GM19035 (cell line): ENCODE results near the gene PAQR4.
"Not testable (repeated sequence)": the region's sequence is repeated elsewhere in the genome, so short reads cannot be mapped to it uniquely, and the experiment has no call there.

ENCODE experiments used
- ATAC-seq: cut with Tn5 transposase; IDR thresholded peaks from one replicate; pipeline ENCODE4 v1.9.1; 2021; ENCODE audit not compliant: unreplicated experiment

The PAQR4 gene

DNA sequence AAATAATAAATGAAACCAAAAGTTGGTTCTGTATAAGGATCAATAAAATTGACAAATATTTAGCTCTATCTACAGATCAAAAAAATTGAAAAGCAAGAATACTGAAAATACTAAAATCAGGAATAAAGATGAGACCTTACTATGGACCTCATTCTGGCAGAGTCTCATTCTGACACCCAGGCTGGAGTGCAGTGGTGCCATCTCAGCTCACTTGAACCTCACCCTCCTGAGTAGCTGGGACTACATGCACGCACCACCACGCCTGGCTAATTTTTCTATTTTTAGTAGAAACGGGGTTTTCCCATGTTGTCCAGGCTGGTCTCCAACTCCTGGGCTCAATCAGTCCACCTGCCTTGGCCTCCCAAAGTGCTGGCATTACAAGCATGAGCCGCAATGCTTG, 27.1 kb upstream of the PAQR4 start:
- no peak for ATAC-seq

DNA sequence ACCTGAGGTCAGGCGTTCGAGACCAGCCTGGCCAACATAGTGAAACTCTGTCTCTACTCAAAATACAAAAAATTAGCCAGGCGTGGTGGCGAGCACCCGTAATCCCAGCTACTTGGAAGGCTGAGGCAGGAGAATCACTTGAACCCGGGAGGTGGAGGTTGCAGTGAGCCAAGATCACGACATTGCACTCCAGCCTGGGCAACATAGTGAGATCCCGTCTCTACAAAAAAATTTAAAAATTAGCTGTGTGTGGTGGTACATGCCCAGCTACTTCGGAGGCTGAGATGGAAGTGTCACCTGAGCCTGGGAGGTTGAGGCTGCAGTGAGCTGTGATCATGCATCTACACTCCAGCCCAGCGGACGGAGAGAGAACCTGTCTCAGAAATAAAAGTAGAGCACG, 25.4 kb upstream of the PAQR4 start:
- not testable (repeated sequence) for ATAC-seq

DNA sequence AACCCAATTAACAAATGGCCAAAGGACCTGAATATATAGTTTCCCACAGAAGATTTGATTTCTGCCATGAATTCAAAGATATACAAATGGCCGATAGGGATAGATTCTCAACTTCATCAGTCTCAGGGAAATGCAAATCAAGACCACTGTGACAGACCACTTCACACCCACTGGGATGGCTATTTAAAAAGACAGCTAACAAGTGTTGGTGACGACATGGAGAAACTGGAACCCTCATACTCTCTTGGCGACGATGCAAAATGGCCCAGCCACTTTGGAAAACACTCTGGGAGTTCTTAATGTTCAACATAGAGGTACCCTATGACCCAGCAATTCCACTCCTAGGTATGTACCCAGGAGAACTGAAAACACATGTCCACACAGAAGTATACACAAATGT, 22.5 kb upstream of the PAQR4 start:
- no peak for ATAC-seq

DNA sequence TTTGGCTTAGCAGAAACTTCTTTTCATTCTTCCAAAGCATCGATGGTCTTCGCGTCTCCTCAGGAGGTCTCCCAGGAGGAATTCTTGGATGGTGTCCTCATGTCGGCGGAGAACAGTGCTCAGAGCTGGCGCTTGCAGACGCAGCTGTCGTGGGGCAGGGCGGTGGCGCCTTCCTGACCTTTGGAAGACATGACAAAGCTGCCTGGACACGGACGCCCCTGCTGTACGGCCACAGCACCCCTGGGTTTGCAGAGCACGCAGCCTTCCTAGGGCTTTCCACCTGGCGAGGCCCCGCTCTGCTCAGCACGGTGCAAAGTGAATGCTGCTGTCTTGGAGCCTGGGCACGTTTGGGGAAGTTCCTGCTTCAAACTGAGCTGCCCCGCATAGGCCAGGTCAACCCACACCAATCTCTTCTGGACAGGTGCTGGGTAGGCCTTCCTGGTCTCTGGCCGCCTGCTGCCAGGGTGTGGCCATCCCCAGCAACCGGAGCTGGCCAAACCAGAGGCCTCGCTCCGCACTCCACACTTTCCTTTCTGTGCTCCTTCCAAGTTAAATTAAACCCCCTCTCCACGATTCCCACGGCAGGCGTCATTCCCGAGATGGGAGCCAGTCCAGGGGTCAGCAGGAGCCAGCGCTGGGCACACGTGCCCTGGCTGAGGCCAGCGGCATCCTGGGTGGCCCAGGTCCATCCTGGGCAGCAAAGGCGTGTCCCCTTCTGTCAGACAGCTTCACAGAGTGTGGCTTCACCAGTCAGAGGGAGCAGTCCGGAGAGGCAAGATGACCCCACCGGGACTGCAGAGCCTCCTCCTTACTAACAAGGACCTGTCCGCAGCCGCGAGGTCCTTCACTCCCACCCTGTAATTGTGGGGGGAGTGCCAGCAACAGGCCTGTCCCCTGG, 20.1 kb upstream of the PAQR4 start:
- ATAC-seq: no peak

DNA sequence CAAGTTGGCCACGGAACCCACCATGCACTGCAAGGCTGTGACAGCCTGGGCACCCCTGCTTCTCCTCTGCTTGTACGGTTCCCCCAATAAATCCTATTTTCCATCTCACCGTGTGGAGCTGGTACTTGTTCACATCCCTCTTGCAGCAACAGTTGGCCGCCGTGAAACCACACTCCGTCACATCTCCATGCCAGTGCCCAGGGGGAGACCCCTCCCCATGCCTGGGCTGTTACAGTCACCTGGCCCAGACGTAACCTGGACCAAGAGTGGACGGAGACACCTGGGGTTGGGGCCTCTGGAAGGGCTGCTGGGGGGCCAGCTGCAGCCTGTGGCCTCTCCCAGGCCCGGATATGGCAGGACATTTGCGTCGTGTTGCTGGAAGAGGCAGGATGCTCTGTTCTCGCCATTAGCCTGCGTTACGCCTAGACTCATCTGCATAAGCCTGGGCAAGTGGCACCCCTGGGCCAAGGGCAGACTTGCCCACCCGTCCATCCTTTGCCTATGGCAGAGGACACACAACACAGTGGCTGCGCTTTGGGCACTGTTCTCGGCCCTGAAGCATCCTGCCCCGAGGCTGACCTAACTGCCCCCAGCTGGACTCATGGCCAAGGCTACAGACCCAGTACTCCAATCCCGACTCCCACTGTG, 19.3 kb upstream of the PAQR4 start:
- ATAC-seq: no peak

DNA sequence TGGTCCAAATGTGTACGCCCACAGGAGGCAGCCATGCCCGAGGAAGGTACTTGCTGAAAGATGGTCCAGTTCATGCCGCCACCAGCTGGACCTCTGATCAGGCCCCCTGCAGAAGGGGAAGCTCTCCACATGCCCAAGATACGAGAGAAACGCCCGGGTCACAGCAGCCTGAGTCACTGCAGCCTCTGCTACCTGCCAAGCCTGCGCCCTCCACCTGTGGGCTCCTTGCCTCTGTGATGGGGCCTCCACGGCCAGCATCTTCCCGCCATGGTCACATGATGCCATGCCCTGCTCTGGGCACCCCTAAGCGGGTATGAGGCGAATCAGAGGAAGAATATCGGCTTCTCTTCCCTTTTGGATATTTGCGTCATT, 18.8 kb upstream of the PAQR4 start:
- no peak for ATAC-seq

DNA sequence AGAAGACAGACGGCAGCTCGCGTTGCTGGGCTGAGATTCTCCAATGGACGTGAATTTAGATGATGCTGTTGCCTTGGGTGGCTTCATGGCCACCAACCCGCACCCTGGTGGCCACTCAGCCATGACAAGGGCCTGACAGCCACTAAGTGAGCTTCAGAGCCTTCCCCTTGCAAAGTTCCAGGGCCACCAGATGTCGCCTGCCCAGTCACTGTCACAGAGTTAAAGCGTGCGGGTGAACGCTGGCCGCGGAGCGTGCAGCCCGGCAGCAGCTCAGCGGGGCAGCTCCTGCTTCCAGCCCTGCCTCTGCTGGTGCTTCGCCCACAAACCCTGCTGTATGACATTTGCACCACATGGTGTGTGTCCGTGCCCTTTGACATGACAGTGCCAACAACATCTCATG, 18.4 kb upstream of the PAQR4 start:
- ATAC-seq: no peak

DNA sequence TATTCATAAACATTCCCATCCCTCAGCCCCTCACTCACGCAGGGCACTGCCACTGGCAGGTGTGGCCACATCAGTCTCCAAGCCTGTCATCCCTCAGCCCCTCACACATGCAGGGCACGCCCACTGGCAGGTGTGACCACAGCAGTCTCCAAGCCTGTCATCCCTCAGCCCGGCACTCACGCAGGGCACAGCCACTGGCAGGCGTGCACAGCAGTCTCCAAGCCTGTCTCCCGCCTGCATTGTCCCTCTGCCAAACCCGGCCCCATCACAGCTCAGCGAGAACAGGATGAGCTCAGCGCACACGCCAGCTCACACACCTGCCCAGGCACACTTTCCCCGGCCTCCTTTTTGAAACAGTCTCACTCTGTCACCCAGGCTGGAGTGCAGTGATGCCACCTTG, 16.5 kb upstream of the PAQR4 start:
- ATAC-seq: no peak

DNA sequence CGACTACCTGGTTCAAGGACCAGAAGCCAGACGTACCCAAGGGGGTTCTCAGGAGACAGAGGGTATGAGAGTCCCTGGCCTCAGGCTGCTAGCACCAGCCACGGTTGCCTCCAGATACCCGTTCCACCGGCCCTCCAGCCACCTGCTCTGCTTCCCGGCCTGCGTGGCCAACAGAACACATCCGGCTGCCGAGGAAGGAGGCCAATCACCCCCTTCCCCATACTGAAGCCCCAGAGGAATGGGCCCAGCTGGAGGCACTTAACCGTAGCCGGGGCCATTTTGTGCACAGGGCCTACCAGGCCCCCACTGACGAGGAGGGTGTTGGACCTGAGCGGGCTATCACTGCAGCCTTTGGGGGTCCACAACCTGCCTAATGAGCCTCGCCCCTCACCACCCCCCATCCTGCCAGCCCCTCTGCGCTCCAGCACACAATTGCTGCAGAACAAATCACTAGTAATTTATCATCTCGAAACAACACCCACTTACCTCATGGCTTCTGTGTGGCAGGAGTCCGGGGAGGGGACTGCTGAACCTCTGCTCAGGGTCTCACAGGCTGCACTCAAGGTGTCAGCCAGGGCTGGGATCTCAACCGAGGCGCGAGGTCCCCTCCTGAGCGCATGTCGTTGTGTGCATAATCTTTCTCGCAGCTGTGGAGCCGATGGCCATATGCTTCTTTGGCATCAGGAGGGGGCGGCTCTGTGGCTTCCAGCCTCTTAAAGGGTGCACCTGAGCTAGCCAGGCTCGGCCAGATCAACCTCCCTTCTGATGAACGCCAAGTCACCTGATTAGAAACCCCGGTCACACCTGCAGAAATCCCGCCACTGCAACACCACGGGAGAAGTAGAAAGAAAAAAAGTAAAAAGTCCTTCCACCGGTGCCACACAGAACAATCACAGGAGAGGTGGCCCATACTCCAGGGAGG, 15.2 kb upstream of the PAQR4 start:
- no peak for ATAC-seq

DNA sequence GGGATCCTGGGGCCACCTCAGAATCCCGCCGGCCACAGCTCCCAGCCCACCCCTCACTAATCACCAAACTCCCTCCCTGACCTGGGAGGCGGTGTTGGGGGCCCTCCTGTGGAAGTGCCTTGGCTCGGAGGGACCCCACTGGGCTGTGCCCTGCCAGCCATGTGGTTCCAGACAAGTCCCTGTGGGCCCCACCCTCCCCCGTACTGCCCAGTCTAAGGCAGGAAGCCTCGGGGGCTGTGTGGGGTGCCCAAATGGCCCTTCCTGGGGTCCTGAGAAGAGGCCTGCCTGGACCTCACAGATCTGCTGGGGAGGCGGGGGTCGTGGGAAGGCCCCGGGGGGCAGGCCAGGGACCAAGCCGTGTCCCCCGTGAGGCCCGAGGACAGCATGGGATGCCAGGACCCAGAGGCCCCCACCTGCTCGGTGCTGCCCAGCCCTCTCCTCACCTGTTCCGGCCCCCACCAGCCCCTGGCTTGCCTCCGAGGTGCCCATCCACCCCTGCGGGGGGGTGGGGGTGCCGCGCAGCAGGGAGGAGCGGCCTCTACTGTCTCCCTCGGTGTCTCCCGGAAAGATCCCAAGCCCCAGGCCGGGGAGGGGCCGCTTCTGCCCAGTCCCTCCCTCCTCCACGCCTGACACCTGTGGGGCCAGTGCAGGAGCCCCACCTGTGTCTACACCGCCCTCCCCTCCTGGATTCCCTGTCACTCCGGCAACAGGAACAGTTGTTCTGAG, 14.3 kb upstream of the PAQR4 start:
- no peak for ATAC-seq

DNA sequence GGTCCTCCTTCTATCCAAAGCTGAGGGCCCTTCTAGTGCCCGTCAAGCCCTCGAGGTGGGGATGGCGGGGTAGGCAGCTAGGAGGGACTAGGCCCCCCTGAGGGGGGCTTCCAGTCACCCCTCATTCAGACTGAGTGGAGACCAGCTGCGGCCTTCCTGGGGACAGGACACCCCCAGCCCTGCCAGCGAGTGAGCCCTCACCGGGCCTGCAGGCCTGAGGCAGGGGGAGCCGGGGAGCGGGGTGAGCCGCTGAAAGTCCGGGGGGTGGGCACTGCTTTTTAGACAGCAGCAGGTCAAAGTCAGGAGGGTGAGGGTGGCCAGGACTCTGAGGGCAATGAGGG, 13.7 kb upstream of the PAQR4 start:
- no peak for ATAC-seq

DNA sequence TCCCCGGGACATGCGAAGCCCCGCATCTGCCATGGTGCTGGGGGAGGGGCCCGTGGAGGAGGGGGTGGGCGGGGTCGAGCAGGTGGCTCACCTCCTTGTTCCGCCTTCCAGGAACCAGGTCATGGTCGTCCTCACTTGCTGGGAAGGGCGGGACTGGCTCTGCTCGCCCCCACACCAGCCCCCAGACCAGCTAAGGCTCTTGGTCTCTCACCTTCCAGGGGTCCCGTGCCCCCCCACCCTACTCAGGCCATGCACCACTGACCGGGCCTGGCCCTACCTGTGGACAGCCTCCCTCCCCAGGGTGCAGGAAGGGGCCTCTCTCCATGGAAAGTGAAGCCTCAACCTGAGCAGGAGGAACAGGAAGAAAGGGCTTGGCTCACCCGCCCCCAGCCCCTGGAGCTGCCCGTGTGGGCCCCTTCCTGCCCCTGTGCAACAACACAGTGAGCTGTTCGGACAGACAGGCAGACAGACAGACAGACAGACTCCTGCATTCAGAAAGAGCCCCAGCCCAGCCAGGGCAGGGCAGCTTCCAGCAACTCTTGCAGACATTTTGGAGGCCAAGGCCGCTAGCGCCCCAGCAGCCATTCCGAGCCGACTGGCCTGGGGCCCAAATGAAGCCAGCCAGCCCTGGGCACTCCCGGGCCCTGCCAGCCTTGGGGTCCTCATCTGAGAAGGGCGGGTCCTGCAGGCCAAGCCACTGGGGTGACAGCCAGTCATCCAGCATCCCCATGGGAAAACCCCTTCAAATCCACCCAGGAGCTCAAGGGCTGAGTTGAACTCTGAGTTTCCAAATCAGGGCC, 13.2 kb upstream of the PAQR4 start:
- ATAC-seq: no peak

DNA sequence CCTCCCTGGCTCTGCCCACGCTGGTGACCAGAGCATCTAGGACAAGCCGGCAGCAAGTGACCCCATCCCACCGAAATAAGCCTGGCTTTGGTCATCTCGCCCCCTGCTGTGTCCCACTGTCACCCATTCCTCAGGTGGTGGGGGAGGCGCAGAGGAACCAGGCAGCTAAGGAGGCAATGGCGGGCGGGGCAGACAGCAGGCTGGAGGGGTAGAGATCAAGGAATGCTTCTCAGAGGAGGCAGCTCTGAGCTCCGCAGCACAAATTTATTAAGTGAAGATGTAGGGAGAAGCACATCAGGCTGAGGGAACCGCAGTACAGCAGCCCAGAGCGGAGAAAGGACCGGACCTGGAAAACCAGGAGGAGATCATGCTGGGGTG, 12.6 kb upstream of the PAQR4 start:
- no peak for ATAC-seq

DNA sequence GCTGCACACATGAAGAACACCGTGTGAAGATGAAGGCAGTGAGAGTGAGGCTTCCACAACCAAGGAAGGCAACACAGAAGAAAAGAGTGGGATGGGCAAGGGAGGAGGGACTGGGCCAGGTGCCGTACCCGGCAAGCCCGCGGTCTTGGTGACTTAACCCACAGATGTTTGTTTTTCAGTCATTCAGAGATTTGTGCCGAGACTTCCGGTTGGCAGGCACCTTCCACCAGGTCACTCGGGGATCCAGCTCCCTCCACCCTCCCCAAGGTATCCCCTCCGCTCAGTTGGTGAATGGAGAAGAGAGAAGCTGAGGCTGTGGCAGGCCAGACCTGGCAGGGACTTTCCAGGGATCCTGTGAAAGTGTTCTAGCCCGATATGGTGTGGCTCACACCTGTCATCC, 9.9 kb upstream of the PAQR4 start:
- no peak for ATAC-seq

DNA sequence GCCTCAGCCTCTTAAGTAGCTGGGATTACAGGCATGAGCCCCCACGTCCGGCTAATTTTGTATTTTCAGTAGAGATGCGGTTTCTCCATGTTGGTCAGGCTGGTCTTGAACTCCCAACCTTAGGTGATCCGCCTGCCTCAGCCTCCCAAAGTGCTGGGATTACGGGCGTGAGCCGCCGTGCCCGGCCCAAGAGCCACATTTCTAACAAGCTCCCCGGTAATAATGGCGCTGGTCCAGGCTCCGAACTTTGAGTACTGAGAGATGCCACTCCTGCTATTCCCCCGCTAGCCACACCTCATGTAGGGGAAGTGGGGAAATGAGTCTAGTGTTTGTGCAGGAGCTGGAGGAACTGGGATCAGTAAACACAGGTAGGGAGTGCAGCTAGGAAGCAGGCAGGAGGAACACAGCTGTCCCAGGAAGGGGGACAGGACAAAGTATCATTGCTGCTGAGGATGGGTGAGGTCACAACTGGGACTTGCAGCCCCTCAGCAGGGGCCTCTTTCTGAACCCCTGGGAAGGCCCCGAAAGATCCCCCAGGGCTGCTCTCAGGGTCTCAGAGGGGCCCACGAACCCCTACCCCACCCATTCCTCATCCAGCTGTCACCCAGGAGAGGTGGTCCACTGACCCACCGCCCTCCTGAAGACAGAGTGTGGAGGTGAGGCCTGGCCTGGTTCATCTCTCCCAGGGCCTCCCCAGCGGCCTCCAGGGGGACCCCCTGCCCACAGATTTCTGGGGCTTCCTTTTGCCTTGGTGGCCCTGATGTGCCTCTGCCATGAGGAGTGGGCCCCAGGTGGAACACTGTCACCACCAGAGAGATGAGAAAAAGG, 8.8 kb upstream of the PAQR4 start:
- no peak for ATAC-seq

DNA sequence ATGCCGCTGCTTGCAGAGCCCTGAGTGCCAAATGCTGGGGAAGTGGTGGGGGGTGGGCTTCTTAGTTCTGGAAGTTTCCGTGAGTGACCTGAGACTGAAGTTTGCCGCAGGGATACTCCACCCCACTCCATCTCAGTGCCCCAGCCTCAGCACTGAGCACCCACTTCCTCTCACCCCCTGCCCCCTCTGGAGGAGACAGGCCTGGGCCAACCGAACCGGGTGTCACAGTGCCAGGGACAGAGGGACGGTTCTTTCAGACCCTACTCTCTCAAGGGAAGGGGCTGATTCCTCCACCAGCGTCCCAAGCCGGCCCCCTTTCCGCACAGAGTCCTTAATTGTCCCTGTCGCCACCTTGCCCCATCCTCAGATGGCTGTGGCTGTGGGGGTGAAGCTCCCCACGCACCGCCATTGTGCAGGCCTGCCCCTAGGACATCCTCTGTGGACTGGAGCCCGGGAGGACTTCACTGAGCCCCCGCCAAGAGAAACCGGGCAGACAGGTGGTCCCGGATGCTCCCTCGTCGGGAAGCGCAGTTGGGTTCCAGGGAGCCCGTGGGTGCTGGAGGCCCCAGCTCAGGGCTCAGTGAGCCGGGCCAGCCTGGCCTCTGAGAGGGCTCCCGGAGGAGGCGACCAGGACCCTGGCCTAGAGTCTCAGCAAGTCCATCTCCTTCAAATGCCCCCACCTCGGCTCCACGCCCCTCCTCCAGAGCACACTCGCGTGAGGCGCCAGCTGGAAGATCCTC, 6.6 kb upstream of the PAQR4 start:
- ATAC-seq: no peak

DNA sequence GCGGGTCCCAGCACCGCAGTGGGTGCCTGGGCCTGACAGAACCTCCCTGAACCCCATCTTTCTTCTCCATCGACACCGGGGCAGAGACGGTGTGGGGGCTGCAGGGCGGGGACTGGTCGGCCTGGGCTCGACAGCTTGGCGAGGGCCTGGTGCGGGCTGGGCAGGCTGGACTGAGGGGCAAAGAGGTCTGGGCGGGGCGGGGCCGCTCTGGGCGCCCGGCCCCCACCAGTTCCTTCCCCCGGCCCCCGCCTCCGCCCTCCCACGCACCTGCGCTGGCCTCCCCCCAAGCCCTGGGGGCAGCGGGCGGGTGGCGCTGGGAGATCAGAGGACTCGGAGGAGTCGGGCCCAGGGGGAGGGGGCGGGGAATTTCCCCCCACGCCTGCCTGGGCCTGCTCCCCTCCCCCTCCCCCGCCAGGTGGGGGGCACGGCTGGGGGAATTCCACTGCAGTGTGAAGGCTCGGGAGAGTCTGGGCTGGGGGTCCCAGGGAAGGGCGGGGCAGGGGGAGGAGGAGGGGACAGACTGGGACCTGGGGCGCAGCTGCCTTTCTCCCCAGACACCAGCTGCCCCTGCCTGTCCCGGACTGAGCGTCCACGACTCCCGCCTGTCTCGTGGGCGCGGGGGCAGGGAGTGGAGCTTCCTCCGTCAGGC, 6.0 kb upstream of the PAQR4 start:
- no peak for ATAC-seq

DNA sequence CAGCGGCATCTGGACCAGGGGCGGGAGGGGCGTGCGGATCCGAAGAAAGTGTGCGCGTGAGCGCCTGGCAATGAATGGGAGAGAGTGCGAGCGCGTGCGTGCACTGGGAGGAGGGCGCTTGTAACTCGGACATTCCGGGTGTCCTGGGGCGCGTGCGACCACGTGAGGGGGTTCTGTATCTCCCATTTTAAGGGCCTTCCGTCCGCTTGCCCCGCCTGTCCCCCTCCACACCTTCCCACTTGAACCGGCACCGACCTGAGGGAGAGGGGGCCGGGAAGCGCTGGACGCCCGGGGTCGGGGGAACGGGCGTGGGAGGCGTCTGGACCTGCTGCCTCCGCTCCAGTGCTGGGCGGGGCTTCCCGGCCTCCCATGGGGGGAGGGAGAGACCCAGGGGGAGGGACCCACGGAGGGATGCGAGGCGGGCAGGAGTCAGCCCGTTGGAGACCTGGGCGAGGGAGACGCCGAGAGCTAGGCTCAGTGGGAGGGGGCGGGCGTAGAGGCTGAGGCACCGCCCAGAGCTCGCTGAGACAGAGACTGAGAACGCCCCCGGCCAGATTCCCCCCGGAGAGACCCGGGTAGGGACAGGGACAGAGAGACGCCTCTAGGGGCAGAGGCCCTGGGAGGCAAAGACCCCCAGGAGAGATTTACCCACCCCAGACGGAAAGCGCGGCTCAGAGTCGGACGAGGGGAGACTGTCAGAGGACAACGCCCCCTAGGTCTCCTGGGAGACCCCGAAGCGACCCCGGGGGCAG, 5.2 kb upstream of the PAQR4 start, which contains the start of gene KREMEN2:
TSS of gene KREMEN2 (plus strand) at position 553 of the 752 bp plus-strand sequence. CDS start 246 bp downstream, outside the sequence.
- no peak for ATAC-seq
